Astrocyte of the cerebellum (primary cell): ENCODE results near the gene CLIP3.
A peak's percentile ranks its signal among the peaks of the same experiment; 100 is the strongest.
"Not testable (repeated sequence)": the region's sequence is repeated elsewhere in the genome, so short reads cannot be mapped to it uniquely, and the experiment has no call there.

Source experiments
- DNase-seq: peaks from one replicate; pipeline ENCODE4 v3.0.0-alpha.2; 2011; ENCODE audit warnings: low read depth
- H3K4me3 ChIP-seq: 2 replicates; pipeline ENCODE4 v1.5.1; 2011; ENCODE audit warnings: mild to moderate bottlenecking, low read depth, low read length, moderate library complexity
- in situ Hi-C: cut with HindIII; loops from 2 replicates; pipeline ENCODE4 v1.10.0; 2017; ENCODE audit warnings: low sequenced_read_pairs
- TF ChIP-seq, protein P1 (sequence below): IDR thresholded peaks from 2 replicates; pipeline ENCODE4 v1.5.1; 2012; ENCODE audit warnings: low read length, low read depth, moderate library complexity, mild to moderate bottlenecking; ENCODE audit errors: missing control alignments

CLIP3 gene

DNA sequence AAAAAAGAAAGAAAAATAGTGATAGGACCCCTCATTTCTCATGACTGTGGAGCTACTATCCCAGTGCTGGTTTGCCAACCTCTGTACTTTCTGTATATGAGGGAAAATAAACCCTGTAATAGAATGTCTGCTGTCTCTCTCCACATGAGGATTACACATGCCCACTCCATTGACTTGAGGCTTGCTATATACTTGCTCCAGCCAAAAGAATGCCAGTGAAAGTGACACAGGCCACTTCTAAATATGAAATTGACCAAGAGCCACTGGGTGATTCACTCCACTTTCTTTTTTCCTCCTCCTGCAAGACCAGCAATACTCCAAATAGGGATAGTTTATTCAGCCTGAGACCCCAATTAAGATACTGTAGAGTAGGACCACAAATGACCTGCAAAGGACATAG, 15.2 kb upstream of the CLIP3 start:
- in situ Hi-C loops = no loop called here
- DNase-seq = no peak
- H3K4me3 ChIP-seq = no peak overlapping the region
- TF ChIP-seq, protein P1, sequence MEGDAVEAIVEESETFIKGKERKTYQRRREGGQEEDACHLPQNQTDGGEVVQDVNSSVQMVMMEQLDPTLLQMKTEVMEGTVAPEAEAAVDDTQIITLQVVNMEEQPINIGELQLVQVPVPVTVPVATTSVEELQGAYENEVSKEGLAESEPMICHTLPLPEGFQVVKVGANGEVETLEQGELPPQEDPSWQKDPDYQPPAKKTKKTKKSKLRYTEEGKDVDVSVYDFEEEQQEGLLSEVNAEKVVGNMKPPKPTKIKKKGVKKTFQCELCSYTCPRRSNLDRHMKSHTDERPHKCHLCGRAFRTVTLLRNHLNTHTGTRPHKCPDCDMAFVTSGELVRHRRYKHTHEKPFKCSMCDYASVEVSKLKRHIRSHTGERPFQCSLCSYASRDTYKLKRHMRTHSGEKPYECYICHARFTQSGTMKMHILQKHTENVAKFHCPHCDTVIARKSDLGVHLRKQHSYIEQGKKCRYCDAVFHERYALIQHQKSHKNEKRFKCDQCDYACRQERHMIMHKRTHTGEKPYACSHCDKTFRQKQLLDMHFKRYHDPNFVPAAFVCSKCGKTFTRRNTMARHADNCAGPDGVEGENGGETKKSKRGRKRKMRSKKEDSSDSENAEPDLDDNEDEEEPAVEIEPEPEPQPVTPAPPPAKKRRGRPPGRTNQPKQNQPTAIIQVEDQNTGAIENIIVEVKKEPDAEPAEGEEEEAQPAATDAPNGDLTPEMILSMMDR = no peak

DNA sequence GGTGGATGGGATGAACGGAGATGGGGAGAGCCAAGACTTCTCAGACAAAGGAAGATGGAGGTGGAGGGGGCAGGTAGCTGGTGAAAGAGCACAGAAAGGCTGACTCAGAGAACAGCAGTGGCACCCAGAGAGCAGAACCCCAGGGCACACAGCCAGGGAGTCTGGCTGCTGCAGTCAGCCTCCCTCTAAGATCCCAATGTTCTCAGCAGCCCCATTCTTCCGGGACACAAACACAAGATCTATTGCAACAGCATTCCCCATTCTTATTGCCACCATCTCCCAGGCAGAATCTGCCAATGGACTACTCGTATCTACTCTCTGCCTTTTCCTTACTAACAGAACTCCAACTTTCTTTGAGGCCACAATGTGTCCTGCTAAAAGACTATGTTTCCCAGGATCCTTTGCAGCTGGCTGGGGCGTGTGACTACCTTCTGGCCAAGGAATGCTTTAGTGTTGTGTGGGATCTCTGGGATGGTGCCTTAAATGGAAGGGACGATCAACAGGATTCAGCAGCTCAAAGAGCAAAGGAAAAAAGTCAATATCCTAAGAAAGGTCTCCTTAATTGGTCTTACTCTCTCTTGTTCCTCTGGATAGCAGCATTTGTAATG, 13.9 kb upstream of the CLIP3 start:
- in situ Hi-C loops = no loop called here
- TF ChIP-seq, protein P1 = no peak
- H3K4me3 ChIP-seq = no peak overlapping the region
- no peak for DNase-seq

DNA sequence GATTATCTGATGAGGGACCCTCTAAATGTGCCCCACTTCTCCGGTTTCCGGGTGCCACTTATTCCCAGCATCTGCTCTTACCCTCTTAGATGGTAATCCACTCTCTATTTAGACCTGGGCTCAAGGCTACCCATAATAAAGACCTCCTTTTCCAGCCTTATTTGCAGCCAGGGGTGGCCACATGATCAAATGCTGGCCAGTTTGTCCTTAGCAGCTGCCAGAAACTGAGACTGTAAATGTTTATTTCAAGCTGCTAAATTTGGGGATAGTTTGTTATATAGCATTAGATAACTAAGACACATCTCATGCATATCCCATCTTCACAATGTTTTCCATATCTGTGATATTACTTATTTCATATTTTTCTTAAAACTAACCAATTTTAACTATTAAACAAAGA, 11.3 kb upstream of the CLIP3 start:
- TF ChIP-seq, protein P1 = no peak
- H3K4me3 ChIP-seq = no peak overlapping the region
- in situ Hi-C loops = no loop called here
- DNase-seq = no peak

DNA sequence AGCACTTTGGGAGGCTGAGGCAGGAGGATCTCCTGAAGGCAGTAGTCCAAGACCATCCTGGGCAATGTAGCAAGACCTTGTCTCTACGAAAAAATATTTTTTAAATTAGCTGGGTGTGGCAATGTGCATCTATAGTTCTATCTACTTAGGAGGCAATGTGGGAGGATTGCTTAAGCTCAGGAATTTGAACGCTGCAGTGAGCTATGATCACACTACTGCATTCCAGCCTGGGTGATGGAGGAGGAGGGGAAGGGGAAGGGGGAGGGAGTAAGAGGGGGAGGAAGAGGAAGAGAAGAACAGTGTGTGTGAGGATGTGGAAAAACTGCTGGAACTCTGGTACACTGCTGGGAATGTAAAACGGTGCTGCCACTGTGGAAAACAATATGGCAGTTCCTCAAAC, 9.2 kb upstream of the CLIP3 start:
- in situ Hi-C loops = no loop called here
- TF ChIP-seq, protein P1 = no peak
- peak; percentile 6 for DNase-seq
- H3K4me3 ChIP-seq = no peak overlapping the region

DNA sequence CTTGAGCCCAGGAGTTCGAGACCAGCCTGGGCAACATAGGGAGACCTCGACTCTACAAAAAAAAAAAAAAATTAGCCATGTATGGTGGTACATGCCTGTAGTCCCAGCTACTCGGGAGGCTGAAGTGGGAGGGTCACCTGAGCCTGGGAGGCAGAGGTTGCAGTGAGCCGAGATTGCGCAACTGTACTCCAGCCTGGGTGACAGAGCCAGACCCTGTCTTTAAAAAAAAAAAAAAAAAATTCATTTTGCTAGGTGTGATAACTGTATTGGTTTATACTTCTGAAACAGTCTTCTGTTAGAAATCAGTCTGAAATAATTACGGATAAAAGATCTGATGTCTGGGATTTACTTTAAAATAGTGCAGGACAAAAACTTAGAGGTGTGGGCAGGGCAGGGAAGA, 8.4 kb upstream of the CLIP3 start:
- in situ Hi-C loops, H3K4me3 ChIP-seq, DNase-seq: not testable (repeated sequence)

DNA sequence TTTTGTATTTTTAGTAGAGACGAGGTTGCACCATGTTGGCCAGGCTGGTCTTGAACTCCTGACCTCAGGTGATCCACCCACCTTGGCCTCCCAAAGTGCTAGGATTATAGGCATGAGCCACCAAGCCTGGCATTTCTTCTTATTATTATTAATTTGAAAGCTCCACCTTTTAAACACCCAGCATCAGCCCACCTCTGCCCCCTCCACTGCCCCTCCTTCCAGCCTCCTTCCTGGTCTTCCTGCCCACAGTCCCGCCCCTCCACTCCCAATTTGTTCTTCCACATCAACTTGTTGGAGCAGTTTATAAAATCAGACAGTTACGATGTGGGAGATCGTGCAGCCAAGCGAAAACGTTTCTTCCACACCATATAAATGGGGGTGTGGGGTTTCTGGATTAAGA, 7.8 kb upstream of the CLIP3 start:
- H3K4me3 ChIP-seq = no peak overlapping the region
- in situ Hi-C loops = no loop called here
- DNase-seq = no peak
- TF ChIP-seq, protein P1 = no peak

DNA sequence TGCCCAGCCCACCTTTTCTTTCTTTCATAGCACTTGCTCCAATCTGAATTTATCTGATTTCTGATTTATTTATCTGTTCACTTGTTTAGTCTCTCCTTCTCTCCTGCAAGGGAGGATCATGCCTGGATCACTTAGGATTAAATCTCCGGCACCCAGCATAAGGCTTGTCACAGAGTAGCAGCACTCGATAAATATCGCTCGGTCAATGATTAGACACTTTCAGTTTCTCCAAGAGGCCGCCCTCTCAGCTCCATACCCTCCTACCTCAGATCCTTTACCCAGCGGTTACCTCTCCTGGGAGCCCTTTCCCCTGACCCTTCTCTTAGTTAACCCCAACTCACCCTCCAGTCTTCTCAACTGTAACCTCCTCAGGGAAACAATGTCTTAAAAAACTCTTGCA, 1.4 kb downstream of the CLIP3 start:
- no peak overlapping the region for H3K4me3 ChIP-seq
- in situ Hi-C loops = no loop called here
- no peak for DNase-seq
- TF ChIP-seq, protein P1 = no peak
